Measurements from ENCODE around the gene FA2H.
"Not testable (repeated sequence)": the region's sequence is repeated elsewhere in the genome, so short reads cannot be mapped to it uniquely, and the experiment has no call there.

The FA2H gene

DNA sequence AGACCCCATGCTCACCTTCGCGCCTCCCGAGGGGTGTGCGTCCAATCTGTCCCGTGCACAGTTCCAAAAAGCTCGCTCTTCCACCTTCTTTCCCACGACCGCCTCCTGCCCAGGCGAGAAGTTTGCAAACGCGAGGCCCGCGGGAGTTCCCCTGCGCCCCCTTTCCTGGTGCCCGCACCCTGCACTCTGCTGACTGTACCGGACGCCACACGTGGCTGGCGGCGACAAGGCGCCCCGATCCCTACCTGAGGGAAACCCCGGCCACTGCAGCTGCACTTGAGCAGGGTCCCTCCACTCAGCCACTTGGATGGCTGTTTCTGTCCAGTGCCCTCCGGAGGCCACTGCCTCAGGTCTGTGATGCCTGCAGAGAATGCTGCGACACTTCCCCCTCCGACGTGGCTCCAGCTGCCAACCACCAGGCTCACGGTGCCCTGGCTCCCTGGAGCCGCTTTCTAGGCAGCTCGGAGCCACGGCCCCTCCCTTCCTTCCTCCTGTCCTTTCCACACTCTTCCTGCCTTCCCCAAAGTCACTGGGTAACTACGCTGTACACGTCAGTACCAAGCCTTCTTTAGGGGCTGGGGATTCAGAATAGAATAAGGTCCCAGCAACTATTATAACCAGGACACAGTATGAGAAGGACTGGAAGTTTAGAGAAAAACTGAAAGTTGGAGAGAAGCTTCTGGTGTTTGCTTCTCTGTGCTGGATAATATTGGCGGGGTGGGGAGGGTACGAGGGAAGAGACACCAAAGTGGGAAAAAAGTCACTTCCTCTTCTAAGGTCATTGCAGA, 74.0 kb downstream of the FA2H start, which contains the start of gene MLKL:
TSS of gene MLKL (minus strand) at position 425 of the 788 bp plus-strand sequence. CDS start 5,105 bp downstream, outside the sequence.
- Mint-ChIP-seq H3K4me1 (peaks cover 77% of the 10 kb centered on the region), H3K4me3 (peak within 1 kb of the TSS; percentile 97), H3K9me3 (no peaks in the 10 kb centered on the region), H3K27me3 (no peaks in the 10 kb centered on the region), H3K27ac (peak within 1 kb of the TSS; percentile 99 to 100)
- ATAC-seq (peak; percentile 86), DNase-seq (peak; percentile 57 to 71)

GRCh38 chr16:74700116-74700437, 74.5 kb downstream of the FA2H start:
- Mint-ChIP-seq H3K27ac (peak overlapping the region; percentile 99 to 100), H3K4me3 (peak overlapping the region; percentile 97), H3K27me3 (no peaks in the 10 kb centered on the region), H3K4me1 (peaks cover 78% of the 10 kb centered on the region), H3K9me3 (no peaks in the 10 kb centered on the region)
- DNase-seq (peak in 1 of 2 donors; percentile 32), ATAC-seq (peak; percentile 37)

DNA sequence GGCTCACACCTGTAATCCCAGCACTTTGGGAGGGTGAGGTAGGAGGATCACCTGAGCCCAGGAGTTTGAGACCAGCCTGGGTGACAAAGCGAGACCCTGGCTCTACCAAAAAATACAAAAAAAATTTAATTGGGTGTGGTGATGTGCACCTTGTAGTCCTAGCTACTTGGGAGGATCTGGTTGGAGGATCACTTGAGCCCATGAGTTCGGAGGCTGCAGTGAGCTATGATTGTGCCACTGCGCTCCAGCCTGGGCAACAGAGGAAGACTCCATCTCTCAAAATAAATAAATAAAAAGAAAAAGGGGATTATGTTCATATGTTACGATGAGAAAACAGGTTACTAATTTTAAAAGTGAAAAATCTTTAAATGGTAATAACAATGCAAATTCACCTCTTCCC, 75.0 kb downstream of the FA2H start:
- Mint-ChIP-seq H3K27ac (peak overlapping the region; percentile 76 to 87), H3K4me3 (peak overlapping the region; percentile 74 to 97), H3K4me1 (peaks cover 74% of the 10 kb centered on the region), H3K9me3 (no peaks in the 10 kb centered on the region), H3K27me3 (no peaks in the 10 kb centered on the region)
- DNase-seq (no peak), ATAC-seq (no peak)

GRCh38 chr16:74698222-74698621, 76.4 kb downstream of the FA2H start:
- H3K4me1 Mint-ChIP-seq, result peaks cover 74% of the 10 kb centered on the region
- no peak for ATAC-seq

DNA sequence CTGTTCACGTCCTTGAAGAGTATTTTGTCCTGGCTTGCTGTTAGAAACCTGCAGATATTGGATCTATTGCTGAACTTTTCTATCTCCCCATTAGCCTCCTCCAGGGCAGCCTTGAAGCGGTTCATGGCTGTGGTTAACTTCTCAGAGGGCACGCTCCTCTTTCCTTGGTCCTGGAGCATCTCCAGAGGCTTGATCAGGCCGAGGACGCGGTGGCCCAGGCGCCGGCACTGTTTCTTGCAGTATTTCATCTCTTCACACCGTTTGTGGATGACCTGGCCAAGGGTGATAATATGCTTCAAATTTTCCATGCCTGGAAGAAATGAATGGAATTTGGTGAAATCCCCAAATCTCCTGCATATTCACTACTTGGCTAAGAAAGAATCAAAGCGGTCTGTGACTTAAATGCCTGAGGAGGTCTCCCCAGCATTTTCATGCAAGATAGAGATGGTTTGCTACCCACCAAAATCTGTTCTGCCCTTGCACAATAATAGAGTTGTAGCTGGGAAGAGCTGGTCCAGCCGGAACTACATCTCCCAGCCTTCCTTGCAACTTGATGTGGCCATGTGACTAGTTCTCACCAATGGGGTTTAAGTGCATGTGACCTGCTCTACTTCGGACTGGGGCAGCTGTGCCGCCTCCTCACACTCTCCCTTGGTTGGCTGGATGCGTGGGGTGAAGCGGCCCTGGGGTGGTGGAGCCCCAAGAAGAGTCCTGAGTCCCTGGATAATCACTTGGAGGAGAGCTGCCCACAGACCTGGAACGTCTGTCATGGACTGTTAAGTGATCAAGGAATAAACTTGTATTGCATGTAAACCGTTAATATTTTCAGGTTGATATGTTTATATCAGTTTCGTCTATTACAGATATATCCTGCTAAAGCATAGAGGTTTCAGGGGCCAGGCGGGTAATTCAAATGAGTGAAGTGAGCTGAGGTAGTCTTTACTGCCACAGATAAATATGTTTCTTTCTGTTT, 78.9 kb downstream of the FA2H start:
- peak; percentile 54 to 69 for DNase-seq
- H3K9me3 Mint-ChIP-seq, result no peaks in the 10 kb centered on the region
- H3K27me3 Mint-ChIP-seq, result no peaks in the 10 kb centered on the region
- peak; percentile 84 for ATAC-seq
- peak overlapping the region; percentile 10 to 36 for H3K27ac Mint-ChIP-seq
- peak overlapping the region; percentile 83 to 87 for H3K4me3 Mint-ChIP-seq
- peaks cover 66% of the 10 kb centered on the region for H3K4me1 Mint-ChIP-seq

More at GRCh38 chr16:74698222-74698621, 76.4 kb downstream of the FA2H start:
- H3K27me3 Mint-ChIP-seq, result no peaks in the 10 kb centered on the region
- H3K9me3 Mint-ChIP-seq, result no peaks in the 10 kb centered on the region
- H3K27ac Mint-ChIP-seq, result no peak overlapping the region
- peak overlapping the region; percentile 74 to 97 for H3K4me3 Mint-ChIP-seq
- DNase-seq, result no peak

DNA sequence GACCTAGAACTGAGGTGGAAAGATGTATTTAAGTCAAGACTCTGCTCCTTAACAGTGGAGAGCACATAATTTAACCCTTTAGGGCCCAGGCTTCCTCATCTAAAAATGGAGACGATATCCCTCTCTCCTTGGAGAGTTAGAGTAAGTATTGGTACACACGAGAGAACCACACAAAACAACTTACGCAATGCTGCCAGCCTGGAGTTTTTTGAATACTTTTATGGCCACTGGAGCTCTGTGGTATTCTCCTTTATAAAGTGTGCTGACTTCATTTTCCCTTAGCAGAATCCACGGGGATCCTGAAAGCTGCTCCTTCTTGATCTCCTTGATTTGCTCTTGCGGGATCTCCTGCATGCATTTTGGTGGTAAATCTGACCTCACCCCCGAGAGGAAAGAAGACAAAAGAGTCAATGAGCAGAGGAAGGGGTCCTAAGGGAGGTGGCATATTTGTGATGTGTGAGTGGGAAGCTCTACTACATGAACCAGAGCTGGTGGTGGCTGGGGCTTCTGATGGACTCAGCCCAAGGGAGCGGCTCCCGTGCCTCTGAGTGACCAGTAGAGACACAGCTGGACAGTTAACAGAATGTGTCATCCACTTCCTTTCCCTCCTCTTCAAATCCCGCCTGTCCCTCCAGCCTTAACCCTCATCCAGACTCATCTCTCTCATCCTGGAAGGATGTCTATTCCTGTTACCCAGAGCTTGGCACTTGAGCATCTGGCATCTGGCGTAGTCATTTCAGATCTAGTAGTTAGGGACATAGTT, 83.3 kb downstream of the FA2H start:
- Mint-ChIP-seq H3K27me3 (no peaks in the 10 kb centered on the region), H3K4me1 (peaks cover 27% of the 10 kb centered on the region), H3K27ac (no peak overlapping the region), H3K9me3 (no peaks in the 10 kb centered on the region), H3K4me3 (no peak overlapping the region)
- ATAC-seq, result no peak
- DNase-seq, result no peak

- H3K9me3 Mint-ChIP-seq, result no peaks in the 10 kb centered on the region
- H3K4me3 Mint-ChIP-seq, result no peak overlapping the region
- ATAC-seq (no peak), DNase-seq (no peak)
- no peak overlapping the region for H3K27ac Mint-ChIP-seq
- H3K4me1 Mint-ChIP-seq, result no peaks in the 10 kb centered on the region
- no peaks in the 10 kb centered on the region for H3K27me3 Mint-ChIP-seq
These were observed 92.1 kb downstream of the FA2H start for GRCh38 chr16:74682556-74682955.

DNA sequence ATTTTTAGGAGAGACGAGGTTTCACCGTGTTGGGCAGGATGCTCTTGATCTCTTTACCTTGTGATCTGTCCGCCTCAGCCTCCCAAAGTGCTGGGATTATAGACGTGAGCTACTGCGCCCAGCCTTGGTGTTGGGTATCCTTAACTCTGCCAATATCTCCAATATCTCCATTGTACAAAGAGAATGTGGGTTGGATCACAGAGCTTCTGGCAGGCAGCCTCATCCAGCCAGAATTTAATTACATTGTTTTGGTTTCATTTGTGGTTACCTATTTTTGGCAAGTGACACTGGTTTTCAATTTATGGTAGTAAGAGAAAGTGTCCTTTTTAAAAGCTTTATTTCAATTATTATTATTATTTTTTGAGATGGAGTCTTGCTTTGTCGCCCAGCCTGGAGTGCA, 93.9 kb downstream of the FA2H start:
- Mint-ChIP-seq H3K27ac (no peak overlapping the region), H3K9me3 (no peaks in the 10 kb centered on the region), H3K4me1 (no peaks in the 10 kb centered on the region), H3K27me3 (no peaks in the 10 kb centered on the region), H3K4me3 (no peak overlapping the region)
- DNase-seq, result no peak
- ATAC-seq, result no peak

GRCh38 chr16:74679983-74680382, 94.6 kb downstream of the FA2H start:
- Mint-ChIP-seq H3K4me1 (no peaks in the 10 kb centered on the region), H3K27me3 (no peaks in the 10 kb centered on the region), H3K27ac (no peak overlapping the region), H3K4me3 (no peak overlapping the region), H3K9me3 (no peaks in the 10 kb centered on the region)
- ATAC-seq, result no peak
- no peak for DNase-seq

GRCh38 chr16:74677868-74678267, 96.8 kb downstream of the FA2H start:
- Mint-ChIP-seq H3K27ac (no peak overlapping the region), H3K4me3 (no peak overlapping the region), H3K27me3 (no peaks in the 10 kb centered on the region), H3K4me1 (no peaks in the 10 kb centered on the region), H3K9me3 (no peaks in the 10 kb centered on the region)
- ATAC-seq (no peak), DNase-seq (no peak)

GRCh38 chr16:74673876-74674275, 100.7 kb downstream of the FA2H start:
- H3K27me3 Mint-ChIP-seq, result no peaks in the 10 kb centered on the region
- H3K4me3 Mint-ChIP-seq, result no peak overlapping the region
- no peak overlapping the region for H3K27ac Mint-ChIP-seq
- no peak for ATAC-seq
- no peaks in the 10 kb centered on the region for H3K9me3 Mint-ChIP-seq
- H3K4me1 Mint-ChIP-seq, result no peaks in the 10 kb centered on the region
- no peak for DNase-seq

- H3K4me3 Mint-ChIP-seq, DNase-seq, H3K27ac Mint-ChIP-seq, H3K9me3 Mint-ChIP-seq, ATAC-seq, H3K27me3 Mint-ChIP-seq: not testable (repeated sequence)
- H3K4me1 Mint-ChIP-seq, result peaks cover 34% of the 10 kb centered on the region
These were observed 105.7 kb downstream of the FA2H start for GRCh38 chr16:74668877-74669276.

DNA sequence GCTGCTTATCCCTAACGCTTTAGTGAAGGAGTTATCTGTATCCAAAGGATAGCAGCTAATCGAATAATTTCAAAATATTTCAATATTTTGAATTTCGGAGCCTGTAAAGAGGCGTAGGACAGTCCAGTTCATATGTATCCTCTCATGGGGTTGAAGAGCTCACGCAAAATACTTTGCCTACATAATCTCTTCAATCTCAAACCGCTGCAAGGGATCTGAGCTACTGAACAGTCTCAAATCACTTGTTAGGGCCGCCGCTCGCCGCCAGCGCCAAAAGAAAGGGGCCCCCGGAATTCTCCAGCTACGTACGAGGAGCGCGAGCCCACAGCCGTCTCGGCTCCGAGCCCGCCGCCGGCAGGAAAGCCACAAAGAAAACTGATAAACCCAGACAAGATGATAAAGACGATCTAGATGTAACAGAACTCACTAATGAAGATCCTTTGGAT, 107.3 kb downstream of the FA2H start:
- no peaks in the 10 kb centered on the region for H3K9me3 Mint-ChIP-seq
- peaks cover 50% of the 10 kb centered on the region for H3K4me1 Mint-ChIP-seq
- peak overlapping the region; percentile 90 to 93 for H3K4me3 Mint-ChIP-seq
- ATAC-seq (no peak), DNase-seq (peak; percentile 51 to 53)
- no peaks in the 10 kb centered on the region for H3K27me3 Mint-ChIP-seq
- peak overlapping the region; percentile 99 to 100 for H3K27ac Mint-ChIP-seq

DNA sequence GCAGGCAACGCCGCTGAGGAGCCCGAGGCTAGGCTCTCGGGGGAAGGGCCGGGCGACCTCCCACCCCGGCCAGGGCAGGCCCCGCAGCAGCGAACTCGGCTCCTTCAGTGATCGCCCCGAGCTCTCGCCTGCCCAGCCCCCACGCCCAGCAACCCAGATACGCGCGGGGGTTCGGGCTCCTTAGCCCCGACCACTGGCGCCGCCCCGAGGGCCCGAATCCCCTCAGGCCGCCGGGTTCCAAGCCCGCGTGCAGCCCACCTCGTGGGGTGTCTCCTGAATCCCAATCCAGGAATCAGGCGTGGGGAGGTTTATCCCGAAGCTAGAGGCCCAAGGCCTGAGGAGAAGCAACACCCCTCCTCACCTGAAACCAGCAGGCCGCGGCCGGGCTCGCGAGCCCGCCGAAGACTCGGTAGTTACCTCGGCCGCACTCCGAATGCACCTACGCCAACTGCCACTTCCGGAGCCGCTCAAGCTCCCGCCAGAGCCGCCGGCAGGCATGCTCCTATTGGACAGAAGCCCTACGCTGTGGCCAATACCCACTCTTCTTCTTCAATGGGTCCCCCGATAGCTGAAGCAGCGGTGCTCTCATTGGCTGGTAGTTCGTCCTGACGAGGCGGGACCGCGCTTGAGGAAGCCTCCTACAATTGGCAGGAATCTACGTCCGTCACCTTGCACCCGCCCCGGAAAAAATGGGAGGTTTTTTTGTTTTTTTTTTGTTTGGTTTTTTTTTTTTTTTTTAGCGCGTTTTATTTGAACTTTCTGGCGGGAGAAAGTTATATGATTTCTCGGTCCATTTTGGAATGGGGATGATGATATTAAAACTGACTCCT, 108.0 kb downstream of the FA2H start, which contains the start of gene RFWD3:
TSS of gene RFWD3 (minus strand) at position 453 of the 830 bp plus-strand sequence. CDS start 5,428 bp downstream, outside the sequence.
- Mint-ChIP-seq H3K27me3 (no peaks in the 10 kb centered on the region), H3K27ac (peak within 1 kb of the TSS; percentile 99 to 100), H3K4me1 (peaks cover 55% of the 10 kb centered on the region), H3K4me3 (peak within 1 kb of the TSS; percentile 90 to 93), H3K9me3 (no peaks in the 10 kb centered on the region)
- ATAC-seq (peak; percentile 100), DNase-seq (peak; percentile 96 to 98)
